ENCODE results near the gene ELOVL6.

The ELOVL6 gene

GRCh38 chr4:110009550-110009949, 188.9 kb downstream of the ELOVL6 start:
- no peak for TF ChIP-seq CTCF (IDR thresholded peaks at IDR 0.05; ENCODE audit: control insufficient read depth, extremely low read depth, insufficient read depth)
- DNase-seq (ENCODE audit: low read depth), result no peak
- H3K4me3 ChIP-seq (ENCODE audit: low read depth, low read length), result no peak overlapping the region

DNA sequence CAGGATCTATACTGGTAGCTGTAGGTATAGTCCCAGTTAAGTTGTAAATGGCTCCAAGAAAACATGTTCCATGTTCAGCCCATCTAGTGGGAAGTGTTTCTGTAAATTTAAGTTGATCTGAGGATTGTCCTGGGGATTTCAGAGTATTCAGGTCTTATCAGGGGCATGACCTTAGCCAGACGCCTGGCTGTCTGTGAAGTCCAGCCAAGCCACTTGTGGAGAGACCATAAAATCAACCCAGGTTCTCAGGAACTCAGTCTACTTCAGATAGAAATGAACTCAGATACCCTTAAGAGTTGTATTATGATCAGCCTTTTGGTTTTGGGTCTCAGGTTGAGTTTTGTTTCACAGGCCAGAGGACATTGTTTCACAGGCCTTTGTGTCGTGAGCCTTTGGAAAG, 189.9 kb downstream of the ELOVL6 start:
- no peak for TF ChIP-seq CTCF (IDR thresholded peaks at IDR 0.05; ENCODE audit: control insufficient read depth, extremely low read depth, insufficient read depth)
- no peak for DNase-seq (ENCODE audit: low read depth)
- H3K4me3 ChIP-seq (ENCODE audit: low read depth, low read length), result no peak overlapping the region

DNA sequence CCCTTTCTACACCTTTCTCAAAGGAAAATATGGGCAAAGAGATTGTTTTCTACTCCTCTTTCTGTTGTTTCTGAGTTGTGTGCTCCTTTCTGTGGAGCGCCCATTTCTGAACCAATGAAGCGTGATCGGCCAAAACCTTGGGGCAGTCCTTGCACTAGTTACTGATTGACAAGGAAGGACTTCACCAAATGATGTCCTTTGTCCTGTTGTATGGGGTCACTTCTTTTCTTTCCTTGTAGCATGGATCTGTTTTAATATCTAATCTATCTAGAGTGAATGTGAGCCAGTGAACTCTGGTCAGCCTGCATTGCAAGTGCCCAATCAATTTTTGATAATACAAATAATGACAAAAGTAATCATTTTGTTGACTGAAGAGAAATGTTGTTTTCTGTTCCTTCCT, 191.2 kb downstream of the ELOVL6 start:
- DNase-seq (ENCODE audit: low read depth), result no peak
- no peak for TF ChIP-seq CTCF (IDR thresholded peaks at IDR 0.05; ENCODE audit: control insufficient read depth, extremely low read depth, insufficient read depth)

DNA sequence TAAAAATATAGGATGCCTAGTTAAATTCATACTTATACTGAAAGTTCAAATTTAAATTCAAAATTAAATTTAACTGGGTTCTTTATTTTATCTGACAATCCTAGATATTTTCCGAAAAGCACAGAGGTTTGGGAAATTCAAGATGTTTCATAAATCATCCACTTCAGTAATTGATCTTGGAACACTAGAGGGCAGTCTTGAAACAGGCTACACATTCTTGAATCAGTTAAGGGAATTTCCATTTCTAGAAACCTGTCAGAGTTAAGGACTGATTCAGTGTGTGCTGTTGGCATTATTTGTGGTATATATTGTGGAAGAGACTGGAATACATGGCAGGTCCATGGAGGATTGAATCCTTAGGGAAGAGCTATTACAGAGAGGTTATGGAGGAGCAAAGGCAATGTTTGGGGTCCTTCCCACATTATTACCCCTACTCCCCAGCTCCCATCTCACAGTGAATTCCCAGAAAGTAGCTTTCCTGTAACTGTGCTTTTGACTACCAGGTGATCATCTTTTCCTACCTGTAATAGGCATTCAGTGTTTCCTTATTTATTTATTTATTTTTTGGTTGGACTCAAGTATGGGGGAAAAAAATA, 192.9 kb downstream of the ELOVL6 start:
- peak; percentile 73 for TF ChIP-seq CTCF (IDR thresholded peaks at IDR 0.05; ENCODE audit: control insufficient read depth, extremely low read depth, insufficient read depth)
- peak; percentile 46 for DNase-seq (ENCODE audit: low read depth)
- H3K4me3 ChIP-seq (ENCODE audit: low read depth, low read length), result no peak overlapping the region

More for the DNA sequence above, 191.2 kb downstream of the ELOVL6 start:
- H3K4me3 ChIP-seq (ENCODE audit: low read depth, low read length), result no peak overlapping the region

DNA sequence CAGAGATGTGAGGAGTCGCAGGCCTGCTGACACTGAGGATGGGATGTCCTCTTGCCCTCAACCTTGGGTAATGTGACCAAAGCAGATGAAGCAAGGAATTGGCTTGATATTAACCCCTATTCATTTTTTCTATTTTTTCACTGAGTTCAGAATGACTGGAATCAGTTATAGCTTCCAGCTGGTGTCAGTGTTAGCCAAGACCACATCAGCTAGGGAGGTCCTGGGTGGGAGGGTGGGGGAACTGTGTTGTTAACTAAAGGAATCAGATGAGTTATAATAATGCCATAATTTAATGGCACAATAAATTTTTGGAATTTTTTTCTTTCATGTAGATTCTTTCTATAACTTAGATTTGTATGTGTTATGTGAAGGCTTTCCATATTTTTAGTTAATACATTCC, 193.9 kb downstream of the ELOVL6 start:
- TF ChIP-seq CTCF (IDR thresholded peaks at IDR 0.05; ENCODE audit: control insufficient read depth, extremely low read depth, insufficient read depth), result no peak
- no peak for DNase-seq (ENCODE audit: low read depth)
- no peak overlapping the region for H3K4me3 ChIP-seq (ENCODE audit: low read depth, low read length)

GRCh38 chr4:110003401-110004187, 194.8 kb downstream of the ELOVL6 start:
- H3K4me3 ChIP-seq (ENCODE audit: low read depth, low read length), result no peak overlapping the region
- DNase-seq (ENCODE audit: low read depth), result no peak
- TF ChIP-seq CTCF (IDR thresholded peaks at IDR 0.05; ENCODE audit: control insufficient read depth, extremely low read depth, insufficient read depth), result no peak

Measured in LNCaP clone FGC (cell line).